ENCODE results near the gene SLX4IP.

Gene SLX4IP

DNA sequence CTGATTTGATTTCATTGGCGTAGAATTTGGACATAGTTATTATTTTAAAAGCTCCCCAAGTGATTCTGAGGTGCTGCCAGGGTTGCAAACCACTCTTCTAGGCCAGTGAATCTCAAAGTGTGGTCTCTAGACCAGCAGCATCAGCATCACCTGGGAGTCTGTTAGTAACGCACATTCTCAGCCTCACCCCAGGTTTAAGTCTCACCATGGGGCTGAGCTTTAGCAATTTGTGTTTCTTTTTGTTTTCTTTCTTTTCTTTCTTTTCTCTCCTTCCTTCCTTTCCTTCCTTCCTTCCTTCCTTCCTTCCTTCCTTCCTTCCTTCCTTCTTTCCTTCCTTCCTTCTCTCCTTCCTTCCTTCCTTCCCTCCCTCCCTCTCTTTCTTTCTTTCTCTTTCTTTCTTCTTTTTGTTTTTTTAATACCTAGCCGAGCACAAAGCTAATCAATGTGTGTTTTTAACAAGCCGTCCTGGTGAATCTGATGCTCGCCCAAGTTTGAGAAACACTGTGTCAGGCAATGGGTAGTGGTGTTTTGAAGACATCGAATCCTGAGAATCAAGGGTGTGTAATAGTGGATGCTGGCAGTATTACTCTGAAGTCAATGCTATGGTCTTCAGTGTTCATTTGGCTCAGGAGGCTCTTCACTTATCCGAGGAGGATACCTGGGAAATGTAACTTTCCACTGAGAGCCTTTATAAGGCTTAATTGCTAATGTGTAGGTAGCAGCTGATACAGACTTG is 104.9 kb downstream of the SLX4IP start:
- TF ChIP-seq CTCF (IDR thresholded peaks at IDR 0.05; ENCODE audit: low read depth, low read length) (no peak), POLR2A (IDR thresholded peaks at IDR 0.05; ENCODE audit: extremely low read depth, insufficient read length) (no peak)
- no peak overlapping the region for H3K4me3 ChIP-seq (ENCODE audit: low read depth, low read length)
- DNase-seq (ENCODE audit: low read depth), result no peak

- peak; percentile 28 for DNase-seq (ENCODE audit: low read depth)
- TF ChIP-seq MYC (IDR thresholded peaks at IDR 0.05; ENCODE audit: low read depth, low read length), result no peak
- TF ChIP-seq CTCF (IDR thresholded peaks at IDR 0.05; ENCODE audit: low read depth, low read length), result no peak
- TF ChIP-seq, protein P1, sequence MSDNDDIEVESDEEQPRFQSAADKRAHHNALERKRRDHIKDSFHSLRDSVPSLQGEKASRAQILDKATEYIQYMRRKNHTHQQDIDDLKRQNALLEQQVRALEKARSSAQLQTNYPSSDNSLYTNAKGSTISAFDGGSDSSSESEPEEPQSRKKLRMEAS (IDR thresholded peaks at IDR 0.05; ENCODE audit: low read depth, low read length), result no peak
- TF ChIP-seq POLR2A (IDR thresholded peaks at IDR 0.05; ENCODE audit: extremely low read depth, insufficient read length), result no peak
- no peak overlapping the region for H3K4me3 ChIP-seq (ENCODE audit: low read depth, low read length)
Observed at GRCh38 chr20:10540636-10541493, 105.8 kb downstream of the SLX4IP start.

DNA sequence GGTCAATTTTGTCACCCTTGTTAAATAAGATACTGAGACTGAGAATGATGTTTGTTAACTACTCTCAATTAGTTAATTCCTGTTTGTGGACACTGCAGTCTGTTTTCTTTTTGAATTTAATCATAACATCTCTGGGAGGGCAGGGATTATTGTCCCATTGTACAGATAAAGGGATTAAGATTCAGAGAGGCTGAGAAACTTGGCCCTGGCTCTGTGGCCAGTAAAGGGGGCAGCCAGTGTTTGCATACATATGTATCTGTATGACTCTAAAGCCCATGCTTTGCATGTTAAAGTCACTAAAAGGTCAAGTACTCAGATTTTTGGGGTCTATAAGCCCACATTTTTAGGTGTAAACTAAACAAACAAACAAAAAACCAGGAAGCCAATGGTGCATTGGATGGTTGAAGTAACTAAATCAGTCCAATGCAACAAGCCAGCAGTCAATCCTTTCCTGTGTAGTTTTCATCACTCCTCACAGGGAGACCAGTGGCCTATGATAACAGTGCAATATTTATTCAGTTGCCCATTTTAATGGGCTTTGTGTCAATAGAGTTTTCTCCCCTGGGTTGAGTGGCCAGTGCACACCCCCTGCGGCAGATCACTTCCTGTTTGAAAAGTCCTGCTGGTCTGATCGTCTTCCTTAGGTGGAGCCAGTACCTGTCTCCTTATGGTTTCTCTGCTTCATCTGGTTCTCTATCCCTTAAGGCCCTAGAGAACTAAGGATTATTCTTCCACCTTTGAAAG is 106.7 kb downstream of the SLX4IP start:
- no peak for TF ChIP-seq POLR2A (IDR thresholded peaks at IDR 0.05; ENCODE audit: extremely low read depth, insufficient read length)
- no peak for TF ChIP-seq CTCF (IDR thresholded peaks at IDR 0.05; ENCODE audit: low read depth, low read length)
- TF ChIP-seq, protein P1 (IDR thresholded peaks at IDR 0.05; ENCODE audit: low read depth, low read length), result no peak
- TF ChIP-seq MYC (IDR thresholded peaks at IDR 0.05; ENCODE audit: low read depth, low read length), result no peak

DNA sequence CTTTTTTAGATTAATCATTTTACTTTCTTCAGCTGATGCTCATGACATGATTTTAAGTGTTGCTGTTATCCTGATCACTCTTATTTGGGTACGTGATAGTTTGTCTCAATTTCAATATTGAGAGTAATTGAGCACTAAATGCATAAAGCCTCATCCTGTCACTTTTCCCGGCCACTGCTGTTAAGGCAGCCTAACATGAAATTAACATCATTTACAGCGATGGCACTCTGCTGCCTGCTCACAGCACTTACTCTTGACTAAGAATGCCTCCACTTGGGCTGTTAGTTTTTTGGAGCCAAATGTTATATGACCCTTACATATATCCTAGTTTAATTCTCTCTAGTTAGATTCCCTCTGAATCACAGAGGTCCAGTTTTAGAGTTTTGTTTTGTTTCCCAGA is 107.3 kb downstream of the SLX4IP start:
- DNase-seq (ENCODE audit: low read depth), result no peak
- no peak overlapping the region for H3K4me3 ChIP-seq (ENCODE audit: low read depth, low read length)
- TF ChIP-seq CTCF (IDR thresholded peaks at IDR 0.05; ENCODE audit: low read depth, low read length), result no peak
- TF ChIP-seq, protein P1 (IDR thresholded peaks at IDR 0.05; ENCODE audit: low read depth, low read length), result no peak
- TF ChIP-seq POLR2A (IDR thresholded peaks at IDR 0.05; ENCODE audit: extremely low read depth, insufficient read length), result no peak
- TF ChIP-seq MYC (IDR thresholded peaks at IDR 0.05; ENCODE audit: low read depth, low read length), result no peak

More for the DNA sequence above, 106.7 kb downstream of the SLX4IP start:
- DNase-seq (ENCODE audit: low read depth), result no peak
- no peak overlapping the region for H3K4me3 ChIP-seq (ENCODE audit: low read depth, low read length)

DNA sequence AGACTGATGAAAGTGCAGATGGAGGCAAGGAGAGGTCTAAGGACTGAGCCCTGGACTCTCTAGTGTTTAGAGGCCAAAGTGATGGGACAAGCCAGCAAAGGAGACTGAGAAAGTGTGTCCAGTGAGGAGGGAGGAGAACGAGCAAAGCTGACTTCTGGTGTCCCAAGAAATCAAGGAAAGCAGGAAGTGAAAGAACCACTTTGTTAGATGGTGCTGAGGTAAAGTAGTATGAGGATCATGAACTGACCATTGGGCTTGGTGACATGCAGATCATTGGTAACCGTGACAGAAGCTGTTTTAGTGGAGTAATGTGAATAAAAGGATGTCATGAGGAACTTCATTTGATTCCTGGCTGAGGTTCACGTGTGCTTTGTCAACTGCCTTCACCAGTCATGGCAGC is 108.4 kb downstream of the SLX4IP start:
- no peak for DNase-seq (ENCODE audit: low read depth)
- no peak overlapping the region for H3K4me3 ChIP-seq (ENCODE audit: low read depth, low read length)
- TF ChIP-seq POLR2A (IDR thresholded peaks at IDR 0.05; ENCODE audit: extremely low read depth, insufficient read length), result no peak
